GM12875 (cell line): Measurements from ENCODE around the gene MIOX.

Experiments used
- H3K4me3 ChIP-seq: one replicate; pipeline ENCODE4 v1.5.1; 2011; ENCODE audit warnings: low read depth, low read length, control low read depth
- CTCF ChIP-seq: IDR thresholded peaks from 2 replicates; pipeline ENCODE4 v1.5.1; 2011; ENCODE audit warnings: low read depth, mild to moderate bottlenecking, control low read depth, inconsistent platforms, low read length, moderate library complexity, borderline replicate concordance; ENCODE audit not compliant: insufficient read depth

MIOX gene

DNA sequence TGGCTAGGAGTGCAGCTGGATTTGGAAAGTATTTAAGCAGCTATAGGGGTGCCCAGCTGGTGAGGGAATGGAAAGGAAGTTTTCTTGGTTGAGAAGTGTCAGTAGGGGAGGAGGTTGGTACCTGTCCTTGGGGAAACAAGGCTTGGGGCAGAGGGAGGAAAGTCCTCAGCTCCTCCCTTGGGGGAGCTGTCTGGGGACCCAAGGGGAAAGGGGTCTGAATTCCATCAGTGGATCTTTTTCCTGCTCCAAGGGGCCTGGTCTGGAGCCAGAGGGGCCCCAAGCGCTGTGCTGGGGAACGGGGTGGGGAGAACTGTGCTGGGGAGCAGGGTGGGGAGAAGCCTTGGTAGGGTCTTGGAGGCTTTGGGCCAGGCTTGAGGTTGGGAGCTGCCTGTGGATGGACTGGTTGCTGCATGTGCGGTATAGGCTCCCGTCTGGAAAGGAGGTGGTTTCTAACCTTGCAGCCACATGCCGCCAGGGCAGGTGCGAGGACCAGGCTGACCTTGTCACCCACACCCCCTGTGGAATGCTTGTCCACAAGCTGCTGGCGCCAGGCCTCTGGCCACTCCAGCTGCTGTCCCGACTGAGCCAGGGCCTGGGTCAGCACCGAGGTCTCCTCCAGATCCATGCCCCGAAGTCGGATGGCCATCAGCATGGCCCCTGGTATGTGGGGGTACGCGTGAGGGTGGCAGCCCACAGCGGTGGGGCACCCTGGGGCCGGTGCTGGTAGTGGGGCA, 42.2 kb downstream of the MIOX start:
- H3K4me3 ChIP-seq: peak overlapping the region; percentile 82
- no peak for TF ChIP-seq CTCF

GRCh38 chr22:50529416-50529896, 42.8 kb downstream of the MIOX start:
- no peak for TF ChIP-seq CTCF
- H3K4me3 ChIP-seq: peak overlapping the region; percentile 82

- H3K4me3 ChIP-seq: peak within 1 kb of the TSS; percentile 82
- no peak for TF ChIP-seq CTCF
These were observed 43.4 kb downstream of the MIOX start, which contains the start of gene TYMP for GRCh38 chr22:50529897-50530579. TSS of gene TYMP (minus strand) at chr22:50530012. CDS start at chr22:50529709, 303 bp downstream.

GRCh38 chr22:50530580-50530876, 43.9 kb downstream of the MIOX start:
- TF ChIP-seq CTCF: no peak
- H3K4me3 ChIP-seq: peak overlapping the region; percentile 82

DNA sequence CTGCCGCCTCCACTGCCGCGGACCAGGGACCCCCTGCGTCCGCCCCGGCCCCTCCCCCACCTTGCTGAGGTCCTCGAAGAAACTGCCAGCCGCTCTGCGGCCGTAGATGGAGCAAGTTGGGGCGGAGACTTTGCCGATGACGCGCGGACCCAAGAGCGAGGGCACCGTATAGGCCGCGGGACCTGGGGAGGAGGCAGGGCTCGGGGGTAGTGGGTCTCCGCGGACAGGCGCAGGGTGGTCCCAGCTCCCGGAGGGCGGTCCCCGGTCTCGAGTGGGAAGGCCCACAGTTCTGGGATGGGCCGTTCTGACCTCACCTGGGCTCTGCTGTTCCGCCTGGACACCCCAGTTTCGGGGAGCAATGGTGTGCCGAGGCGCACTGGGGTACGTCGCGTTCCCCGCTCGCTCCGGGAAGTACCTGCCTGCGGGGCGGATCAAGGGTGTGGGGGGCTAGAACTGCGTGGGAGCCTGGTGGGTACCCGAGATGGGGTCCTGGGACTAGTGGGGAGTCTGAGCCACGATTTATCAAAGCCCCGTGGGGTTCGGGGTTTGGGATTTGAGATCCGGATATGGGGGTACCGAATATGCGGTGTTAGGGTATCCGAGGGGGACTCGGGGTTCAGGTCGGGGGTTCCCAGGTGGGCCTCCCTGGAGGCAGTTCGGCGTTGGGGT, 44.4 kb downstream of the MIOX start:
- H3K4me3 ChIP-seq: peak overlapping the region; percentile 82

DNA sequence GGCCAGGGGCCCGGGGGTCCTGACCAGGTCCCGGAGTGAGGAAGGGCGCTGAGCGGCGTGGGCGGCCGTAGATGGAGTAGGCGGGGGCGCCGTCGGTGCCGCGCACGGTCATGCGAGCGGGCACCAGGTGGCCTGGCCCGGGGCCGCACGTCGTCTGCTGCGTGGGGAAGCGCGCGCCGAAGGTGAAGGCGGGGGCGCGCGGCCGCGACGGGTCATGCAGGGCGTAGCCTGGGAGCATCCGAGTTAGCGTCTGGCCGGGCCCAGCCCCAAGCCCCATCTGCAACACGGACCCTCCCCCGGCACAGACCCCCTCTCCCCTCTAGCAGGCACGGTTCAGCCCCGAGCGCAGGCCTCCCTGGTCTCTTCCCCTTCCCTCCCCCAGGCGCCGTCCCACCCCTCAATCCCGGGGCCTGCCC, 44.9 kb downstream of the MIOX start:
- peak overlapping the region; percentile 82 for H3K4me3 ChIP-seq
- TF ChIP-seq CTCF: 0 out of 2 replicates have a peak, but pooled peaks have one; percentile 3

More for the DNA sequence above, 44.4 kb downstream of the MIOX start:
- no peak for TF ChIP-seq CTCF
